ENCODE results near the gene FGFRL1.

DNA sequence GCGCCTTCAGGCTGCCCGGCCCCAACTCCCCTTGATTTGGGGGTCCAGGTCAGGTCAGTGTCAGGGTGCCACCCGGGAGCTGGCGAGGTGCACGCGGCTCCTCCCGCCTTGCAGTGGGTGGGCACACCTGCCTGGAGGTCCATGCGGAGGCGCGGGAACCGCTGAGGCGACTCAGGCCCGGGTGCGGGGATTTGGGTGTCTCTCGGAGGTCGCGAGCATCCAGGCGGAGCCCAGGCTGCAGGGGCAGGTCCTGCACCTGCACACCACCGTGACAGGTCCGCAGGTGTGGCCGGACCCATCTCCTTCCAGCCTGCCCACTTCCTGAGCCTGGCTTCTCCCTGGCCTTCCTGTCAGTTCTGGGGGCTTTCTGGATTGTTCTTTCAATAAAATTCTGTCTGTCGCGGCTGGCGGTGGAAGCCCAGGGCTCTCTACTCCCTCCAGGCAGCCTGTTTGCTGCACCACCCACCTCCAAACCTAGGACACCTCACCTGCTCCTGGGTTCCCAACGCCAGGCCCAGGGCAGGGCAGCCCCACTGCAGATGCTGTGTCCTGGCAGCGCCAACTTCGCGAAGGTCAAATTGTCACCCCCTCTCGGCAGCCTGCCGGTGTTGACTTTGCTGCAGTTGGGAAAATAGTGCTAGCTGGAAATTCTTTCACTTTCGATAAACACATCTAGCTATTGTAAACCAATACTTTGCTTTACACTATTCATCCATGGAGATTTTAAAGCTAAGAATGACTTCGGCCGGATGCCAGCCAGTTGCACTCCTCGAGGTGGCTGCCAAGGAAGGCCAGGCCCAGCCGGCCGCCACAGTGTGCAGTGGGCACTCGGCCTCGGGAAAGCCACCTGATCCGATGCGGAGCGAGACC, 35.9 kb downstream of the FGFRL1 start:
- TF ChIP-seq, protein P1, sequence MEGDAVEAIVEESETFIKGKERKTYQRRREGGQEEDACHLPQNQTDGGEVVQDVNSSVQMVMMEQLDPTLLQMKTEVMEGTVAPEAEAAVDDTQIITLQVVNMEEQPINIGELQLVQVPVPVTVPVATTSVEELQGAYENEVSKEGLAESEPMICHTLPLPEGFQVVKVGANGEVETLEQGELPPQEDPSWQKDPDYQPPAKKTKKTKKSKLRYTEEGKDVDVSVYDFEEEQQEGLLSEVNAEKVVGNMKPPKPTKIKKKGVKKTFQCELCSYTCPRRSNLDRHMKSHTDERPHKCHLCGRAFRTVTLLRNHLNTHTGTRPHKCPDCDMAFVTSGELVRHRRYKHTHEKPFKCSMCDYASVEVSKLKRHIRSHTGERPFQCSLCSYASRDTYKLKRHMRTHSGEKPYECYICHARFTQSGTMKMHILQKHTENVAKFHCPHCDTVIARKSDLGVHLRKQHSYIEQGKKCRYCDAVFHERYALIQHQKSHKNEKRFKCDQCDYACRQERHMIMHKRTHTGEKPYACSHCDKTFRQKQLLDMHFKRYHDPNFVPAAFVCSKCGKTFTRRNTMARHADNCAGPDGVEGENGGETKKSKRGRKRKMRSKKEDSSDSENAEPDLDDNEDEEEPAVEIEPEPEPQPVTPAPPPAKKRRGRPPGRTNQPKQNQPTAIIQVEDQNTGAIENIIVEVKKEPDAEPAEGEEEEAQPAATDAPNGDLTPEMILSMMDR (IDR thresholded peaks at IDR 0.05; ENCODE audit: poor library complexity) = no peak
- no peak for TF ChIP-seq EZH2 (IDR thresholded peaks at IDR 0.05; ENCODE audit: borderline replicate concordance)
